Neural progenitor cell (in vitro differentiated cells): ENCODE data around the gene RPS6KA3. TPM values are rescaled to one million over a fixed set of nuclear protein-coding genes. Genes with fewer than 3 reads are reported as not detected.
"Not testable (repeated sequence)": the region's sequence is repeated elsewhere in the genome, so short reads cannot be mapped to it uniquely, and the experiment has no call there.

Experiments
- DNase-seq: peaks from one replicate; pipeline ENCODE4 v3.0.0-alpha.2; 2016; ENCODE audit warnings: low spot score
- H2AFZ ChIP-seq: fragments of 200-600 bp; sonication (generic); replicated peaks from 2 replicates; pipeline ENCODE4 v1.6.1; 2016; ENCODE audit warnings: antibody characterized with exemption
- H3F3A ChIP-seq: fragments of 200-600 bp; sonication (generic); 2 replicates; pipeline ENCODE4 v1.6.1; 2016; ENCODE audit warnings: antibody characterized with exemption, low read depth
- H3K27ac ChIP-seq: fragments of 200-600 bp; sonication (generic); 2 replicates; pipeline ENCODE4 v1.5.1; 2016; ENCODE audit warnings: mild to moderate bottlenecking
- H3K27me3 ChIP-seq: fragments of 200-600 bp; sonication (generic); 2 replicates; pipeline ENCODE4 v1.6.1; 2016; ENCODE audit warnings: mild to moderate bottlenecking, moderate library complexity
- H3K36me3 ChIP-seq: fragments of 200-600 bp; sonication (generic); 2 replicates; pipeline ENCODE4 v1.5.1; 2016
- H3K4me1 ChIP-seq: fragments of 200-600 bp; sonication (generic); 2 replicates; pipeline ENCODE4 v1.6.1; 2016; ENCODE audit warnings: mixed run types
- H3K4me2 ChIP-seq: fragments of 200-600 bp; sonication (generic); 2 replicates; pipeline ENCODE4 v1.6.1; 2016
- H3K4me3 ChIP-seq: fragments of 200-600 bp; sonication (generic); 2 replicates; pipeline ENCODE4 v1.5.1; 2016
- H3K79me2 ChIP-seq: fragments of 200-600 bp; sonication (generic); 2 replicates; pipeline ENCODE4 v1.6.1; 2016; ENCODE audit warnings: low read depth
- H3K9ac ChIP-seq: fragments of 200-600 bp; sonication (generic); 2 replicates; pipeline ENCODE4 v1.6.1; 2016
- H3K9me3 ChIP-seq: fragments of 200-600 bp; sonication (generic); 2 replicates; pipeline ENCODE4 v1.5.1; 2016; ENCODE audit warnings: low read depth
- H4K20me1 ChIP-seq: fragments of 200-600 bp; sonication (generic); 2 replicates; pipeline ENCODE4 v1.6.1; 2016; ENCODE audit warnings: low read depth
- H3K27ac Mint-ChIP-seq: 3 replicates; pipeline ENCODE4 v1.8.0; 2021; ENCODE audit warnings: mixed read lengths
- H3K27me3 Mint-ChIP-seq: 2 replicates; pipeline ENCODE4 v1.8.0; 2022; ENCODE audit warnings: low read depth, mild to moderate bottlenecking, inconsistent platforms, moderate library complexity, mixed read lengths; ENCODE audit not compliant: insufficient read depth
- H3K36me3 Mint-ChIP-seq: 3 replicates; pipeline ENCODE4 v1.8.0; 2021; ENCODE audit warnings: mixed read lengths
- H3K4me1 Mint-ChIP-seq: 3 replicates; pipeline ENCODE4 v1.8.0; 2021; ENCODE audit warnings: mixed read lengths
- H3K4me3 Mint-ChIP-seq: 3 replicates; pipeline ENCODE4 v1.8.0; 2021; ENCODE audit warnings: mild to moderate bottlenecking, moderate library complexity, mixed read lengths
- H3K9me3 Mint-ChIP-seq: 3 replicates; pipeline ENCODE4 v1.8.0; 2020; ENCODE audit warnings: mixed read lengths
- CTCF ChIP-seq: fragments of 200-600 bp; sonication (generic); IDR thresholded peaks from 2 replicates; pipeline ENCODE4 v1.5.1; 2017; ENCODE audit warnings: antibody characterized with exemption, mild to moderate bottlenecking
- EZH2 ChIP-seq: fragments of 200-600 bp; sonication (generic); IDR thresholded peaks from 2 replicates; pipeline ENCODE4 v1.6.1; 2017; ENCODE audit warnings: antibody characterized with exemption, mild to moderate bottlenecking, moderate library complexity
- EZH2phosphoT487 ChIP-seq: fragments of 200-600 bp; sonication (generic); IDR thresholded peaks from 2 replicates; pipeline ENCODE4 v1.6.1; 2017; ENCODE audit warnings: antibody characterized with exemption
- total RNA-seq: library from RNA; depleted of rRNA; stranded (reverse); fragments of >200 nt; gene quantifications from 2 replicates; pipeline ENCODE4 v1.2.3, GENCODE V29; 2015; ENCODE audit warnings: low replicate concordance

The RPS6KA3 gene
- total RNA-seq, 1 donor from 2014 or later: 32.2 TPM

- peaks cover 2% of the 10 kb centered on the region for H3K36me3 Mint-ChIP-seq
- no peaks in the 10 kb centered on the region for H3K79me2 ChIP-seq
- H3K9me3 Mint-ChIP-seq: no peaks in the 10 kb centered on the region
- TF ChIP-seq EZH2phosphoT487 (no peak), CTCF (no peak), EZH2 (no peak)
- H3K36me3 ChIP-seq: peaks cover 8% of the 10 kb centered on the region
- H3K4me3 Mint-ChIP-seq: no peak overlapping the region
- no peaks in the 10 kb centered on the region for H3K4me1 ChIP-seq
- no peak overlapping the region for H2AFZ ChIP-seq
- H3K27ac ChIP-seq: no peak overlapping the region
- DNase-seq: no peak
- H3K4me2 ChIP-seq: no peak overlapping the region
- no peaks in the 10 kb centered on the region for H3K27me3 ChIP-seq
- H3K9ac ChIP-seq: no peak overlapping the region
- H3F3A ChIP-seq: no peaks in the 10 kb centered on the region
- H3K4me3 ChIP-seq: no peak overlapping the region
- no peaks in the 10 kb centered on the region for H3K27me3 Mint-ChIP-seq
- H4K20me1 ChIP-seq: no peaks in the 10 kb centered on the region
- no peaks in the 10 kb centered on the region for H3K4me1 Mint-ChIP-seq
- no peak overlapping the region for H3K27ac Mint-ChIP-seq
- peaks cover 10% of the 10 kb centered on the region for H3K9me3 ChIP-seq
Observed at GRCh38 chrX:20177093-20177492, 89.6 kb downstream of the RPS6KA3 start.

GRCh38 chrX:20173856-20174255 is 92.9 kb downstream of the RPS6KA3 start:
- DNase-seq: no peak
- Histone ChIP-seq H2AFZ (no peak overlapping the region), H4K20me1 (no peaks in the 10 kb centered on the region), H3K36me3 (peaks cover 8% of the 10 kb centered on the region), H3F3A (no peaks in the 10 kb centered on the region), H3K9me3 (peaks cover 8% of the 10 kb centered on the region), H3K4me2 (no peak overlapping the region), H3K27me3 (no peaks in the 10 kb centered on the region), H3K9ac (no peak overlapping the region), H3K4me3 (no peak overlapping the region), H3K79me2 (no peaks in the 10 kb centered on the region), H3K4me1 (no peaks in the 10 kb centered on the region), H3K27ac (no peak overlapping the region)
- H3K9me3 Mint-ChIP-seq: no peaks in the 10 kb centered on the region
- H3K36me3 Mint-ChIP-seq: peaks cover 2% of the 10 kb centered on the region
- no peaks in the 10 kb centered on the region for H3K4me1 Mint-ChIP-seq
- no peak overlapping the region for H3K4me3 Mint-ChIP-seq
- no peaks in the 10 kb centered on the region for H3K27me3 Mint-ChIP-seq
- TF ChIP-seq EZH2 (no peak), EZH2phosphoT487 (no peak)
- H3K27ac Mint-ChIP-seq: no peak overlapping the region

- TF ChIP-seq EZH2phosphoT487: no peak
- TF ChIP-seq EZH2: no peak
- TF ChIP-seq CTCF: no peak
- Histone ChIP-seq H4K20me1 (no peaks in the 10 kb centered on the region), H3F3A (no peaks in the 10 kb centered on the region), H3K79me2 (no peaks in the 10 kb centered on the region), H3K4me3 (no peak overlapping the region), H3K4me2 (no peak overlapping the region), H3K27me3 (no peaks in the 10 kb centered on the region), H3K4me1 (no peaks in the 10 kb centered on the region), H3K27ac (no peak overlapping the region), H3K9me3 (peaks cover 6% of the 10 kb centered on the region), H3K9ac (no peak overlapping the region), H2AFZ (no peak overlapping the region), H3K36me3 (peaks cover 8% of the 10 kb centered on the region)
- H3K27me3 Mint-ChIP-seq: no peaks in the 10 kb centered on the region
- no peaks in the 10 kb centered on the region for H3K9me3 Mint-ChIP-seq
- no peak for DNase-seq
- no peak overlapping the region for H3K4me3 Mint-ChIP-seq
- H3K27ac Mint-ChIP-seq: no peak overlapping the region
- H3K4me1 Mint-ChIP-seq: no peaks in the 10 kb centered on the region
- peaks cover 2% of the 10 kb centered on the region for H3K36me3 Mint-ChIP-seq
Observed at GRCh38 chrX:20173313-20173712, 93.4 kb downstream of the RPS6KA3 start.

- H3K9me3 Mint-ChIP-seq: no peaks in the 10 kb centered on the region
- TF ChIP-seq EZH2phosphoT487 (no peak), CTCF (no peak), EZH2 (no peak)
- Histone ChIP-seq H3K4me1 (no peaks in the 10 kb centered on the region), H3F3A (no peaks in the 10 kb centered on the region), H2AFZ (no peak overlapping the region), H3K4me3 (no peak overlapping the region), H3K36me3 (peaks cover 8% of the 10 kb centered on the region), H3K9ac (no peak overlapping the region), H3K79me2 (no peaks in the 10 kb centered on the region), H3K27ac (no peak overlapping the region), H3K4me2 (no peak overlapping the region), H3K9me3 (peaks cover 6% of the 10 kb centered on the region), H4K20me1 (no peaks in the 10 kb centered on the region), H3K27me3 (no peaks in the 10 kb centered on the region)
- no peak overlapping the region for H3K4me3 Mint-ChIP-seq
- H3K27ac Mint-ChIP-seq: no peak overlapping the region
- H3K27me3 Mint-ChIP-seq: no peaks in the 10 kb centered on the region
- H3K4me1 Mint-ChIP-seq: no peaks in the 10 kb centered on the region
- H3K36me3 Mint-ChIP-seq: no peaks in the 10 kb centered on the region
- no peak for DNase-seq
Observed at GRCh38 chrX:20171887-20172286, 94.8 kb downstream of the RPS6KA3 start.

GRCh38 chrX:20162516-20162915 is 104.2 kb downstream of the RPS6KA3 start:
- H3K36me3 ChIP-seq, H4K20me1 ChIP-seq, H3K4me3 Mint-ChIP-seq, H3K27me3 ChIP-seq, H3K4me3 ChIP-seq, H3K9ac ChIP-seq, H3K27me3 Mint-ChIP-seq, H3K36me3 Mint-ChIP-seq, DNase-seq, H3K27ac ChIP-seq, H3K4me2 ChIP-seq, H3K4me1 ChIP-seq, H2AFZ ChIP-seq, H3K27ac Mint-ChIP-seq, H3K9me3 ChIP-seq, H3K79me2 ChIP-seq, H3K4me1 Mint-ChIP-seq, H3K9me3 Mint-ChIP-seq, H3F3A ChIP-seq: not testable (repeated sequence)
